ENCODE measurements around the gene ZNF12.

The ZNF12 gene

DNA sequence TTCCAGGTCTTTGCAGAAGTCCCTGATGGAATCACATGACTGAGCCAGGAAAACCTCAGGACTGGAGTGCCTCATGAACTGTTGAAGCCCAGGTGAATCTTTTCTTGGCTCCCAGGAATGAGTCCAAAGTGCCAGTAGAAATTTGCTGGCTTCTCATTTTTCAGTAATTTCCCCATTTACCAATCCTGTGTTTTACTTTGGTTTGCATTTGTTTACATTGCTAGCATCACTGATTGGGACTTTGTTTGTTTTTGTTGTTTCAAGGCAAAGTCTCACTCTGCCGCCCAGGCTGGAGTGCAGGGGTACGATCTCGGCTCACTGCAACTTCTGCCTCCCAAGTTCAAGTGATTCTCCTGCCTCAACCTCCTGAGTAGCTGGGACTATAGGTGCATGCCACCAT lies 1.6 kb upstream of the ZNF12 start:
- Histone ChIP-seq H3K9me3 (ENCODE audit: low read length) (peaks cover 12% of the 10 kb centered on the region), H3K9me2 (ENCODE audit: low read depth, low read length) (no peaks in the 10 kb centered on the region), H3K79me2 (ENCODE audit: insufficient read depth, low read length) (peaks cover 22% of the 10 kb centered on the region), H4K20me1 (ENCODE audit: insufficient read depth, low read length) (no peaks in the 10 kb centered on the region), H3F3A (ENCODE audit: insufficient read depth, low read length) (no peaks in the 10 kb centered on the region), H3K27me3 (ENCODE audit: insufficient read depth, low read length) (no peaks in the 10 kb centered on the region; the same call in 1 of the 2 replicates), H3K36me3 (ENCODE audit: insufficient read depth, low read length) (peaks cover 20% of the 10 kb centered on the region), H3K4me1 (ENCODE audit: insufficient read depth, low read length, severe bottlenecking) (peaks cover 16% of the 10 kb centered on the region), H3K4me3 (ENCODE audit: low read depth, low read length, poor library complexity, severe bottlenecking) (no peak overlapping the region), H3K9ac (ENCODE audit: low read length) (no peak overlapping the region), H2AFZ (ENCODE audit: low read length) (no peak overlapping the region), H3K27ac (ENCODE audit: low read depth, low read length, poor library complexity, severe bottlenecking) (no peak overlapping the region), H3K4me2 (ENCODE audit: low read length) (no peak overlapping the region)
- no peak for TF ChIP-seq EZH2 (IDR thresholded peaks at IDR 0.05; ENCODE audit: borderline replicate concordance, low read length)
- TF ChIP-seq, protein P1, sequence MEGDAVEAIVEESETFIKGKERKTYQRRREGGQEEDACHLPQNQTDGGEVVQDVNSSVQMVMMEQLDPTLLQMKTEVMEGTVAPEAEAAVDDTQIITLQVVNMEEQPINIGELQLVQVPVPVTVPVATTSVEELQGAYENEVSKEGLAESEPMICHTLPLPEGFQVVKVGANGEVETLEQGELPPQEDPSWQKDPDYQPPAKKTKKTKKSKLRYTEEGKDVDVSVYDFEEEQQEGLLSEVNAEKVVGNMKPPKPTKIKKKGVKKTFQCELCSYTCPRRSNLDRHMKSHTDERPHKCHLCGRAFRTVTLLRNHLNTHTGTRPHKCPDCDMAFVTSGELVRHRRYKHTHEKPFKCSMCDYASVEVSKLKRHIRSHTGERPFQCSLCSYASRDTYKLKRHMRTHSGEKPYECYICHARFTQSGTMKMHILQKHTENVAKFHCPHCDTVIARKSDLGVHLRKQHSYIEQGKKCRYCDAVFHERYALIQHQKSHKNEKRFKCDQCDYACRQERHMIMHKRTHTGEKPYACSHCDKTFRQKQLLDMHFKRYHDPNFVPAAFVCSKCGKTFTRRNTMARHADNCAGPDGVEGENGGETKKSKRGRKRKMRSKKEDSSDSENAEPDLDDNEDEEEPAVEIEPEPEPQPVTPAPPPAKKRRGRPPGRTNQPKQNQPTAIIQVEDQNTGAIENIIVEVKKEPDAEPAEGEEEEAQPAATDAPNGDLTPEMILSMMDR (IDR thresholded peaks at IDR 0.05; ENCODE audit: low read length) = no peak

GRCh38 chr7:6705959-6706665 lies 635 bp downstream of the ZNF12 start:
- H3K9ac ChIP-seq (ENCODE audit: low read length) = peak overlapping the region; percentile 93
- no peak overlapping the region for H2AFZ ChIP-seq (ENCODE audit: low read length)
- H3F3A ChIP-seq (ENCODE audit: insufficient read depth, low read length) = no peaks in the 10 kb centered on the region
- H3K4me2 ChIP-seq (ENCODE audit: low read length) = peak overlapping the region; percentile 100
- H3K4me3 ChIP-seq (ENCODE audit: low read depth, low read length, poor library complexity, severe bottlenecking) = peak overlapping the region; percentile 94
- H3K4me1 ChIP-seq (ENCODE audit: insufficient read depth, low read length, severe bottlenecking) = peaks cover 16% of the 10 kb centered on the region
- H3K9me3 ChIP-seq (ENCODE audit: low read length) = peaks cover 19% of the 10 kb centered on the region
- no peak overlapping the region for H3K27ac ChIP-seq (ENCODE audit: low read depth, low read length, poor library complexity, severe bottlenecking)
- H3K79me2 ChIP-seq (ENCODE audit: insufficient read depth, low read length) = peaks cover 25% of the 10 kb centered on the region
- peaks cover 39% of the 10 kb centered on the region for H3K36me3 ChIP-seq (ENCODE audit: insufficient read depth, low read length)
- no peak for TF ChIP-seq EZH2 (IDR thresholded peaks at IDR 0.05; ENCODE audit: borderline replicate concordance, low read length)
- TF ChIP-seq, protein P1 (IDR thresholded peaks at IDR 0.05; ENCODE audit: low read length) = no peak
- no peaks in the 10 kb centered on the region; the same call in 1 of the 2 replicates for H3K27me3 ChIP-seq (ENCODE audit: insufficient read depth, low read length)
- H4K20me1 ChIP-seq (ENCODE audit: insufficient read depth, low read length) = no peaks in the 10 kb centered on the region
- no peaks in the 10 kb centered on the region for H3K9me2 ChIP-seq (ENCODE audit: low read depth, low read length)

DNA sequence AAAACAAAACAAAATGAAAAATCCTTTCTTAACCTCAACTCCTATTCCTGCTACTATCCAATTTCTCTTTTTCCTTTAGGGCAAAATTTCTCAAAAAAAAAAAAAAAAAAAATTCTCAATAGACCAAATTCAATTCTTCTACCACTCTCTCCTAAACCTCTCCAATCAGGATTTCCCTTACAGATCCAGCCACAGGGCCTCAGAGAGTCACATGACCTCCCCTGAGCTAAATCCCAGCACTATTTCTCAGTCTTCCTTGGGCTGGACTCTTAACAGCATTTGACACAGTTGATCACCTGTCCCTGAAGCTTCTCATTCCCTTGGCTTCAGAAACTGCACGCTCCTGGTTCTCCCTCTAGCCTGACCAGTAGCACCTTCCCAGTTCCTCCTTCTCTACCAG lies 4.9 kb downstream of the ZNF12 start:
- Histone ChIP-seq H3K4me2 (ENCODE audit: low read length) (no peak overlapping the region), H3K9me3 (ENCODE audit: low read length) (peaks cover 35% of the 10 kb centered on the region), H3K36me3 (ENCODE audit: insufficient read depth, low read length) (peaks cover 80% of the 10 kb centered on the region)

More for the DNA sequence above, 4.9 kb downstream of the ZNF12 start:
- Histone ChIP-seq H3K4me1 (ENCODE audit: insufficient read depth, low read length, severe bottlenecking) (peaks cover 11% of the 10 kb centered on the region), H3F3A (ENCODE audit: insufficient read depth, low read length) (no peaks in the 10 kb centered on the region), H3K27me3 (ENCODE audit: insufficient read depth, low read length) (no peaks in the 10 kb centered on the region), H3K9me2 (ENCODE audit: low read depth, low read length) (no peaks in the 10 kb centered on the region), H3K4me3 (ENCODE audit: low read depth, low read length, poor library complexity, severe bottlenecking) (no peak overlapping the region), H3K79me2 (ENCODE audit: insufficient read depth, low read length) (peaks cover 25% of the 10 kb centered on the region), H3K9ac (ENCODE audit: low read length) (no peak overlapping the region), H4K20me1 (ENCODE audit: insufficient read depth, low read length) (no peaks in the 10 kb centered on the region), H2AFZ (ENCODE audit: low read length) (no peak overlapping the region), H3K27ac (ENCODE audit: low read depth, low read length, poor library complexity, severe bottlenecking) (no peak overlapping the region)
- TF ChIP-seq EZH2 (IDR thresholded peaks at IDR 0.05; ENCODE audit: borderline replicate concordance, low read length) = no peak
- TF ChIP-seq, protein P1 (IDR thresholded peaks at IDR 0.05; ENCODE audit: low read length) = no peak

Data from OCI-LY1 (cell line).